GM12873 (cell line): Measurements from ENCODE around the gene OPA1.

Experiments used
- TF ChIP-seq, protein P1 (sequence below): IDR thresholded peaks from 2 replicates; pipeline ENCODE4 v1.5.1; 2012; ENCODE audit warnings: low read depth, mild to moderate bottlenecking, moderate library complexity, low read length, control low read depth; ENCODE audit not compliant: insufficient read depth; ENCODE audit errors: missing control alignments

OPA1 gene

DNA sequence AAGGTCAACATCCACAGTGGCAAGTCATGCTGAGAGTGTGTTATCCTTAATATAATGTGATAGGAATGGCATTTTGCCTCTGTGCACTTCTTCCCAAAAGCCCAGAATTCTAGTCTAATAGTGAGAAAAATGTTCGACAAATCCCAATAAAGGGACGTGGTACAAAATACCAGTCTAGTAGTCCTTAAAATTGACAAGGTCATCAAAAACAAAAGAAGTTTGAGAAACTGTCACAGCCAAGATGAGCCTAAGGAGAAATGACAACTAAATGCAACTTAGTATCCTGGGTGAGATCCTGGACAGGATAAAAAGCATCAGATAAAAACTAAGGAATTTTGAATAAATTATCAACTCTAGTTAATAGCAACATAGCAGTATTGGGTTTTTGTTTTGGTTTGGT, 23.9 kb upstream of the OPA1 start:
- TF ChIP-seq, protein P1, sequence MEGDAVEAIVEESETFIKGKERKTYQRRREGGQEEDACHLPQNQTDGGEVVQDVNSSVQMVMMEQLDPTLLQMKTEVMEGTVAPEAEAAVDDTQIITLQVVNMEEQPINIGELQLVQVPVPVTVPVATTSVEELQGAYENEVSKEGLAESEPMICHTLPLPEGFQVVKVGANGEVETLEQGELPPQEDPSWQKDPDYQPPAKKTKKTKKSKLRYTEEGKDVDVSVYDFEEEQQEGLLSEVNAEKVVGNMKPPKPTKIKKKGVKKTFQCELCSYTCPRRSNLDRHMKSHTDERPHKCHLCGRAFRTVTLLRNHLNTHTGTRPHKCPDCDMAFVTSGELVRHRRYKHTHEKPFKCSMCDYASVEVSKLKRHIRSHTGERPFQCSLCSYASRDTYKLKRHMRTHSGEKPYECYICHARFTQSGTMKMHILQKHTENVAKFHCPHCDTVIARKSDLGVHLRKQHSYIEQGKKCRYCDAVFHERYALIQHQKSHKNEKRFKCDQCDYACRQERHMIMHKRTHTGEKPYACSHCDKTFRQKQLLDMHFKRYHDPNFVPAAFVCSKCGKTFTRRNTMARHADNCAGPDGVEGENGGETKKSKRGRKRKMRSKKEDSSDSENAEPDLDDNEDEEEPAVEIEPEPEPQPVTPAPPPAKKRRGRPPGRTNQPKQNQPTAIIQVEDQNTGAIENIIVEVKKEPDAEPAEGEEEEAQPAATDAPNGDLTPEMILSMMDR = no peak

DNA sequence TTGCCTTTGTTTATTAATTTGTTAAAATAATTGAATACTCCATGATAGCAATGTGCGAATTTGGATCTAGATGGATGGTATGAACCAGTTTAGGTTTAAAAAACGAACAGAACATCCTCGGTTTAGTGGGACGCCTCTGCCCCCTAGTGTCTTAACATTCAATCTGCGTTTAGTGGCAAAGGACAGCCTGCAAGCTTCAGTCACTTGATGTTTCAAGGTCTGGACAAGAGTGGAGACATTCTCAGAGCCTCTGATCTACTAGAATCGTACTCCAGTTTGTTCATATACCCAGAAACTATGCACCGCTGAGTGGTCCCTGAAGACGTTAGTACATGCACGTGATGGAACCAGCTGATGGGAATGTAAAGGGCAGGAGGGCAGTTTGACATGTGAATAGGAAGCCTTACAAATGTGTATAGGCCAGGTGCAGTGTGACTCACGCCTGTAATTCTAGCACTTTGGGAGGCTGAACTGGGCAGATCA, 20.5 kb upstream of the OPA1 start:
- TF ChIP-seq, protein P1 = peak; percentile 84

DNA sequence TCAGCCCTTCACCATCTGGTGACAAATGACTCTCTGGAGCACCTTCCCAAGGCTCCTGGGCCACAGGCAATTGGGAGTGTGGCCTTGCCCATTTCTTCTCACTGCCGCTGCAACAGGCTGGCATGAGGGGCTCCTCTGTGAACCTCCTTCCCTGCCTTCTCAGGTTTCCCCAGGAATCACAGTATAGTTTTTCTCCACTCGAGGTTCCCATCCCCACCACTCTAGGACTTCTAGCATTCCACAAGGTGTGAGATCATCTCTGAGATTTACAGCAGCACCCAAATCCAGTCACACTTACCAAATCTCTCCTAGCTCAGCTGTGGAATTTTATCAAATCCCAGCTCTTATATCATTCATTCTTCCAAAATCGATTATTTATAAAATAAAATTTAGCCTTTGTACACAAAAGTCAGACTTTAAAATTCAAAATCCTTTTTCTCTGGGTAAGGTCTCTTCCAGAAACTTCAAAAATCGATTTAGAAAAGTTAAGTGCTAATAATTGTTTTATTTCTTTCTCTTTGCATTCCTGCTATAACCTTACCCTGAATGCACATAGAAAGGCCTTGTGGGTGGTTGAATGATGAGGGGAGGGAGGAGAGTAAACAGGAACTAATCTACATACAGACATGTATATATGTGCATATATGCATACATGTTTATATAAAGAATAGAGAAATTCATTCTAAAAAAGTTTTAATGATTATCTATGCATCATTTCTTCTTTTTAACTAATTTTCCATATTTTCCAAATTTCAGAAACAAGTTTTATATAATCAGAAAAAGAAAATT, 19.4 kb upstream of the OPA1 start:
- TF ChIP-seq, protein P1 = no peak

DNA sequence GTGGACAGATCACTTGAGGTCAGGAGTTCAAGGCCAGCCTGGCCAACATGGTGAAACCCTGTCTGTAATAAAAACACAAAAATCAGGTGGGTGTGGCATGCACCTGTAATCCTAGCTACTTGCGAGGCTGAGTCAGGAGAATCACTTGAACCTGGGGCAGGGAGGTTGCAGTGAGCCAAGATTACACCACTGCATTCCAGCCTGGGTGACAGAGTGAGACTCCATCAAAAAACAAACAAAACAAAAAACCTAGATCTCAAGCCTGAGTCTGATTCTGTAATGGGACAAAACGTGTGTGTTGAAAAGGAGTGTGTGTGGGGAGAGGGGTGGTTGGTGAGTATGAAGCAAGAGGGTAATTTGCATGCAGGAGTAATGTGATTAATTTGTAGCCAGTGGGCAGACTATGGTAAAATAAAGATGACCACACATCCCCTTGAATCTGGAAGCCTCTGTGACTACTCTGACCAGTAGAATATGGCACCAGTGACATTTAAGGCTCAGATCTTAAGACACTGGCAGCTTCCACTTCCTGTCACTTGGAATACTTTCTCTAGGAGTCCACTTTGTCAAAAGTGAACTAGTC, 18.4 kb upstream of the OPA1 start:
- TF ChIP-seq, protein P1 = no peak

DNA sequence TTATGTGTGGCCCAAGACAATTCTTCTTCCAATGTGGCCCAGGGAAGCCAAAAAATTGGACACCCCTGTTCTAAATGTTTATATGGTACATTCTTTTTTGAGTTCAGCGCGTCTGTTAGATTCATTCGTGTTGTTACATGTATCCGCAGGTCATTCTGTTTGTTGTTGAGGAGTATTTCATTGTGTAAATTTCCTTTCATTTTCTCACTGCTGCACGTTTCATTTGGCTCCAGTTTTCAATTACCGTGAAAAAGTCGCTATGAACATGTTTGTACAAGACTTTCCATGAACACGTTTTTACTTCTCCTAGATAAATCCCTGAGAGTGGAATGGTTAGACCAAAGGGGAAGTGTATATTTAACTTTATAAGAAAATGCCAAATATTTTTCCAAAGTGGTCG, 7.5 kb upstream of the OPA1 start:
- TF ChIP-seq, protein P1 = no peak

DNA sequence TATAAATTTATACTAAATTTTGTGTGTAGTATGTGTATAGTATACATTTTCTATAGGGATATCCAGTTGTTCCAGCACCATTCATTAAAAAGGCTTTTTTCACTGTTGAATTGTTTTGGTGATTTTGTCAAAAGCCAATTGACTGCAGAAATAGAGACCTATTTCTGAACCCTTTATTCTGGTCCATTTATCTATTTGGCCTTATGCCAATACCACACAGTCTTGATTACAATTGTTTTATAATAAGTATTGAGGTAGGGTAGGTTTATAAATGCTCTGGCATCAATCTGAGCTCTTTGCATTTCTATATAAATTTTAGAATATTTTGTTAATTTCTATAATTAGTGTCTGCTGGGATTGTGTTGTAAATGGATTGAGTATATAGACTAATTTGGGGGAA, 6.5 kb upstream of the OPA1 start:
- TF ChIP-seq, protein P1 = no peak

DNA sequence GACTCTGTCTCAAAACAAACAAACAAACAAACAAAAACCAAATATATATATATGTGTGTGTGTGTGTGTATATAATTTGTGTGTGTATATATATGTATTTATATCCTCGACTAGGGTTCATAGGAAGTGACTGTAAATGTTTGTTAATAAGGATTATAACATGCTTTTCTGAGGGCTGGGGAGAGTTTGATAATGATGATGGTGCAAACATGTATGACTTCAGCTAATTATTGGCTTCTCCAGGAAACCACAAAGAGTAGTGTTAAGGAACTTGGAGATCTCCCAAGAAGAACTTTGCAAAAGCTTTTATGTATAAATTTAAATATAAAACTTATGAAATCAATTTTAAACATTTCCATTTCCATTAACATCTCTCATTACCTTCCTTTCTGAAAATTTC, 3.9 kb upstream of the OPA1 start:
- TF ChIP-seq, protein P1 = no peak
